Measurements from ENCODE around the gene SLC9A7. TPM values are rescaled to one million over a fixed set of nuclear protein-coding genes. Genes with fewer than 3 reads are reported as not detected.
A peak's percentile ranks its signal among the peaks of the same experiment; 100 is the strongest.

Gene SLC9A7
- total RNA-seq, 1 donor: 46.6 TPM

GRCh38 chrX:46645614-46646013 lies 113.3 kb downstream of the SLC9A7 start:
- no peak overlapping the region for H3K4me3 ChIP-seq (ENCODE audit: low read depth, low read length)
- DNase-seq (ENCODE audit: low read depth): no peak
- TF ChIP-seq CTCF (IDR thresholded peaks at IDR 0.05; ENCODE audit: insufficient read depth, low read depth, low read length): no peak

- DNase-seq (ENCODE audit: low read depth): no peak
- no peak overlapping the region for H3K4me3 ChIP-seq (ENCODE audit: low read depth, low read length)
- no peak for TF ChIP-seq CTCF (IDR thresholded peaks at IDR 0.05; ENCODE audit: insufficient read depth, low read depth, low read length)
These were observed 115.3 kb downstream of the SLC9A7 start for GRCh38 chrX:46643636-46644035.

- TF ChIP-seq CTCF (IDR thresholded peaks at IDR 0.05; ENCODE audit: insufficient read depth, low read depth, low read length): peak; percentile 47
- no peak overlapping the region for H3K4me3 ChIP-seq (ENCODE audit: low read depth, low read length)
- peak; percentile 51 for DNase-seq (ENCODE audit: low read depth)
These were observed 116.8 kb downstream of the SLC9A7 start for GRCh38 chrX:46642145-46642544.

GRCh38 chrX:46637938-46638337 lies 121.0 kb downstream of the SLC9A7 start:
- TF ChIP-seq CTCF (IDR thresholded peaks at IDR 0.05; ENCODE audit: insufficient read depth, low read depth, low read length): no peak
- peak; percentile 6 for DNase-seq (ENCODE audit: low read depth)
- no peak overlapping the region for H3K4me3 ChIP-seq (ENCODE audit: low read depth, low read length)

GRCh38 chrX:46636223-46636622 lies 122.7 kb downstream of the SLC9A7 start:
- TF ChIP-seq CTCF (IDR thresholded peaks at IDR 0.05; ENCODE audit: insufficient read depth, low read depth, low read length): no peak
- DNase-seq (ENCODE audit: low read depth): no peak
- H3K4me3 ChIP-seq (ENCODE audit: low read depth, low read length): no peak overlapping the region

- no peak for TF ChIP-seq CTCF (IDR thresholded peaks at IDR 0.05; ENCODE audit: insufficient read depth, low read depth, low read length)
- no peak for DNase-seq (ENCODE audit: low read depth)
- no peak overlapping the region for H3K4me3 ChIP-seq (ENCODE audit: low read depth, low read length)
These were observed 123.7 kb downstream of the SLC9A7 start for GRCh38 chrX:46635186-46635585.

- no peak overlapping the region for H3K4me3 ChIP-seq (ENCODE audit: low read depth, low read length)
- peak; percentile 23 for DNase-seq (ENCODE audit: low read depth)
- TF ChIP-seq CTCF (IDR thresholded peaks at IDR 0.05; ENCODE audit: insufficient read depth, low read depth, low read length): no peak
These were observed 124.3 kb downstream of the SLC9A7 start for GRCh38 chrX:46634577-46634976.
